ENCODE results near the gene VPS52.

DNA sequence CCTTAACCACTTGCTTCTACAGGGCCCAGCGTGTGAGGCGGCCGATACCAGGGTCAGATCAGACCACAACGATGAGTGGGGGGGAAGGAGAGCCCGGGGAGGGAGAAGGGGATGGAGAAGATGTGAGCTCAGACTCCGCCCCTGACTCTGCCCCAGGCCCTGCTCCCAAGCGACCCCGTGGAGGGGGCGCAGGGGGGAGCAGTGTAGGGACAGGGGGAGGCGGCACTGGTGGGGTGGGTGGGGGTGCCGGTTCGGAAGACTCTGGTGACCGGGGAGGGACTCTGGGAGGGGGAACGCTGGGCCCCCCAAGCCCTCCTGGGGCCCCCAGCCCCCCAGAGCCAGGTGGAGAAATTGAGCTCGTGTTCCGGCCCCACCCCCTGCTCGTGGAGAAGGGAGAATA lies 60.5 kb downstream of the VPS52 start:
- TF ChIP-seq, protein P1, sequence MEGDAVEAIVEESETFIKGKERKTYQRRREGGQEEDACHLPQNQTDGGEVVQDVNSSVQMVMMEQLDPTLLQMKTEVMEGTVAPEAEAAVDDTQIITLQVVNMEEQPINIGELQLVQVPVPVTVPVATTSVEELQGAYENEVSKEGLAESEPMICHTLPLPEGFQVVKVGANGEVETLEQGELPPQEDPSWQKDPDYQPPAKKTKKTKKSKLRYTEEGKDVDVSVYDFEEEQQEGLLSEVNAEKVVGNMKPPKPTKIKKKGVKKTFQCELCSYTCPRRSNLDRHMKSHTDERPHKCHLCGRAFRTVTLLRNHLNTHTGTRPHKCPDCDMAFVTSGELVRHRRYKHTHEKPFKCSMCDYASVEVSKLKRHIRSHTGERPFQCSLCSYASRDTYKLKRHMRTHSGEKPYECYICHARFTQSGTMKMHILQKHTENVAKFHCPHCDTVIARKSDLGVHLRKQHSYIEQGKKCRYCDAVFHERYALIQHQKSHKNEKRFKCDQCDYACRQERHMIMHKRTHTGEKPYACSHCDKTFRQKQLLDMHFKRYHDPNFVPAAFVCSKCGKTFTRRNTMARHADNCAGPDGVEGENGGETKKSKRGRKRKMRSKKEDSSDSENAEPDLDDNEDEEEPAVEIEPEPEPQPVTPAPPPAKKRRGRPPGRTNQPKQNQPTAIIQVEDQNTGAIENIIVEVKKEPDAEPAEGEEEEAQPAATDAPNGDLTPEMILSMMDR (IDR thresholded peaks at IDR 0.05), result no peak
- TF ChIP-seq POLR2A (IDR thresholded peaks at IDR 0.05) (no peak), POLR2AphosphoS5 (IDR thresholded peaks at IDR 0.05; ENCODE audit: insufficient read depth in 1 of 2, low read depth in 1 of 2) (no peak)
